GM12801 (cell line): ENCODE data around the gene CLN6.

Experiments used
- CTCF ChIP-seq: IDR thresholded peaks from one replicate; pipeline ENCODE4 v1.5.1; 2011; ENCODE audit warnings: control low read depth; ENCODE audit not compliant: insufficient read length; ENCODE audit errors: extremely low read depth

Gene CLN6

GRCh38 chr15:68200016-68200861 lies 29.3 kb downstream of the CLN6 start:
- no peak for TF ChIP-seq CTCF

GRCh38 chr15:68199340-68199739 lies 30.2 kb downstream of the CLN6 start:
- no peak for TF ChIP-seq CTCF

- no peak for TF ChIP-seq CTCF
Measured at GRCh38 chr15:68197661-68198437, 31.7 kb downstream of the CLN6 start.

- TF ChIP-seq CTCF, result no peak
Measured at GRCh38 chr15:68197170-68197492, 32.4 kb downstream of the CLN6 start.

- no peak for TF ChIP-seq CTCF
Measured at GRCh38 chr15:68196445-68197169, 32.9 kb downstream of the CLN6 start.

- TF ChIP-seq CTCF, result no peak
Measured at GRCh38 chr15:68195336-68196112, 34.0 kb downstream of the CLN6 start.
